B cell (primary cell): ENCODE results near the gene DAP. TPM values are rescaled to one million over a fixed set of nuclear protein-coding genes. Genes with fewer than 3 reads are reported as not detected.

ENCODE experiments used
- ATAC-seq: fragments of 200-7000 bp; cut with Tn5 transposase; one replicate; pipeline ENCODE4 v1.10.0; 2021; ENCODE audit warnings: low read depth, mild to moderate bottlenecking, moderate number of reproducible peaks, moderate library complexity
- CTCF ChIA-PET: fragments of 350-600 bp; sonication (Branson Sonifier 250); formaldehyde crosslinking; loops from one replicate; lab custom pipeline; 2021; ENCODE audit warnings: antibody characterized with exemption, inconsistent platforms; lab: Charles Lee
- POLR2A ChIA-PET: fragments of 350-600 bp; sonication (Branson Sonifier 250); formaldehyde crosslinking; loops from one replicate; lab custom pipeline; 2021; ENCODE audit warnings: antibody characterized with exemption; lab: Charles Lee
- DNase-seq: peaks from one replicate; pipeline ENCODE4 v3.0.0; 2013
- H2AFZ ChIP-seq: 2 replicates; pipeline ENCODE4 v1.6.1; 2012; ENCODE audit warnings: mild to moderate bottlenecking, low read depth, low read length; ENCODE audit not compliant: insufficient read depth, poor library complexity, severe bottlenecking
- H3K27ac ChIP-seq, 2 donors: 1 replicate in 1 of 2; 2 replicates in 1 of 2; pipeline ENCODE4 v1.5.1; 2012 to 2013; ENCODE audit warnings: low read length in 2 of 2, mild to moderate bottlenecking in 2 of 2, moderate library complexity in 1 of 2
- H3K27me3 ChIP-seq, 4 experiments: fragments of 200-600 bp in 1 of 4; sonication (generic) in 1 of 4; replicated peaks in 1 of 4; 1 replicate in 2 of 4; 2 replicates in 2 of 4; pipeline versions ENCODE4 v1.6.1 to v1.7.0; 2013 to 2016; ENCODE audit warnings: low read length in 3 of 4, mild to moderate bottlenecking in 2 of 4, mixed read lengths in 1 of 4, moderate library complexity in 1 of 4; ENCODE audit not compliant: insufficient read depth in 4 of 4, control insufficient read depth in 3 of 4; ENCODE audit errors: control extremely low read depth in 1 of 4
- H3K36me3 ChIP-seq, 2 experiments: replicated peaks in 1 of 2; 1 replicate in 1 of 2; 2 replicates in 1 of 2; pipeline versions ENCODE4 v1.6.1 to v1.7.1; 2013; ENCODE audit warnings: low read length in 1 of 2; ENCODE audit not compliant: insufficient read depth in 2 of 2, control insufficient read depth in 1 of 2; ENCODE audit errors: control extremely low read depth in 1 of 2, extremely low read depth in 1 of 2
- H3K4me1 ChIP-seq, 2 donors: fragments of 200-600 bp in 1 of 2; sonication (generic) in 1 of 2; 1 replicate in 1 of 2; 2 replicates in 1 of 2; pipeline versions ENCODE4 v1.5.1 to v1.6.1; 2013 to 2017; ENCODE audit warnings: low read length in 2 of 2; ENCODE audit not compliant: control insufficient read depth in 2 of 2, insufficient read depth in 2 of 2
- H3K4me2 ChIP-seq: replicated peaks from 2 replicates; pipeline ENCODE3; 2012; ENCODE audit warnings: mild to moderate bottlenecking, low read depth, low read length; ENCODE audit not compliant: poor library complexity, severe bottlenecking
- H3K4me3 ChIP-seq, 5 experiments: fragments of 200-600 bp in 1 of 5; sonication (generic) in 1 of 5; 1 replicate in 3 of 5; 2 replicates in 2 of 5; pipeline versions ENCODE4 v1.5.1 to v1.7.0; 2011 to 2016; ENCODE audit warnings: low read length in 4 of 5, mild to moderate bottlenecking in 4 of 5, low read depth in 2 of 5, control low read depth in 1 of 5, moderate library complexity in 1 of 5; ENCODE audit not compliant: insufficient read depth in 1 of 5; ENCODE audit errors: control extremely low read depth in 1 of 5, extremely low read depth in 1 of 5
- H3K79me2 ChIP-seq: fragments of 200-600 bp; sonication (generic); one replicate; pipeline ENCODE4 v1.6.0; 2016; ENCODE audit warnings: low read length; ENCODE audit not compliant: control insufficient read depth, insufficient read depth
- H3K9ac ChIP-seq: fragments of 200-600 bp; sonication (generic); 2 replicates; pipeline ENCODE4 v1.6.1; 2017; ENCODE audit warnings: mild to moderate bottlenecking, low read length, moderate library complexity
- H3K9me3 ChIP-seq, 3 donors: one replicate each; pipeline versions ENCODE4 v1.6.1 to v1.7.1; 2013; ENCODE audit warnings: low read length in 2 of 3; ENCODE audit not compliant: control insufficient read depth in 2 of 3, insufficient read depth in 1 of 3; ENCODE audit errors: control extremely low read depth in 1 of 3
- H4K20me1 ChIP-seq: 2 replicates; pipeline ENCODE4 v1.6.0; 2012; ENCODE audit warnings: mild to moderate bottlenecking, low read length; ENCODE audit not compliant: insufficient read depth, control insufficient read depth, poor library complexity, severe bottlenecking
- H3K27ac Mint-ChIP-seq: one replicate; pipeline ENCODE4 v1.8.0; 2021; ENCODE audit warnings: mixed read lengths
- H3K27me3 Mint-ChIP-seq: one replicate; pipeline ENCODE4 v1.8.0; 2021; ENCODE audit warnings: mixed read lengths
- H3K4me1 Mint-ChIP-seq: one replicate; pipeline ENCODE4 v1.8.0; 2021; ENCODE audit warnings: mixed read lengths
- H3K4me3 Mint-ChIP-seq: one replicate; pipeline ENCODE4 v1.8.0; 2021; ENCODE audit warnings: mixed read lengths
- H3K9me3 Mint-ChIP-seq: one replicate; pipeline ENCODE4 v1.8.0; 2022; ENCODE audit warnings: mixed read lengths; ENCODE audit not compliant: insufficient read depth
- EZH2 ChIP-seq: IDR thresholded peaks from 2 replicates; pipeline ENCODE4 v1.6.1; 2012; ENCODE audit warnings: borderline replicate concordance, low read depth, mild to moderate bottlenecking, moderate library complexity, low read length; ENCODE audit not compliant: insufficient read depth, poor library complexity, severe bottlenecking
- WGBS: methylation state at CpG from one replicate; pipeline ENCODE4 v1.1.5; 2013; ENCODE audit warnings: missing lambda C conversion rate; ENCODE audit not compliant: insufficient coverage; 5-methylcytosine and 5-hydroxymethylcytosine counted together
- intact Hi-C: fragments of 100-400 bp; cut with micrococcal nuclease; formaldehyde crosslinking; loops from one replicate; pipeline ENCODE4 v1.10.0; 2022
- polyA plus RNA-seq: library from polyadenylated mRNA; depleted of rRNA; stranded (reverse); fragments of >200 nt; gene quantifications from 2 replicates; pipeline ENCODE4 v1.2.3, GENCODE V29; 2012
- total RNA-seq, 2 donors: library from RNA; stranded (reverse); fragments of 120-200 nt in 1 of 2; gene quantifications; 1 replicate in 1 of 2; 2 replicates in 1 of 2; pipeline versions ENCODE4 v1.2.3 to v1.2.4, GENCODE V29; 2013 to 2022
- TF ChIP-seq, protein P1 (sequence below): fragments of 200-600 bp; IDR thresholded peaks from one replicate; pipeline ENCODE4 v1.8.0; 2022; ENCODE audit warnings: antibody characterized with exemption, mild to moderate bottlenecking

DAP gene
- total and polyA plus RNA-seq, 2 donors (not counting 1 experiment from before 2014, with no cell fraction given), result 42.6 to 49.8 TPM

DNA sequence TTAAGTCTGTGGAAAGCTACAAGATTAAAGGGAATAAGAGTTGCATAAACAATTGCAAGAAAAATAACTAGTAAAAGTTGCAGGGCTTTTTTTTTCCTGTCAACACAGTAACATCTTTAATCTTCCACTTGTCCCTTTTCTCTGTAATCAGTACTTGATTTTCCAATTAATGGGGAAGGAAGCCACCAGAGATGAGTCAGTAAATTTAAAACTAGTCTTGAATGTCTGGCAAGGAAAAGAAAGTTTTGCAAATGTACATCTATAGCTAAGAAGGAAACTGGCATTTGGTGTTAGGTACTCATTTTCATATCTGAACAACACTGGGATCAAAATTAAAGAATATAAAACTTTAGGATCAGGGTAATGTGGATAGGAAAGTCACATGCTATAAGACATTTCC, 17.1 kb downstream of the DAP start:
- TF ChIP-seq, protein P1, sequence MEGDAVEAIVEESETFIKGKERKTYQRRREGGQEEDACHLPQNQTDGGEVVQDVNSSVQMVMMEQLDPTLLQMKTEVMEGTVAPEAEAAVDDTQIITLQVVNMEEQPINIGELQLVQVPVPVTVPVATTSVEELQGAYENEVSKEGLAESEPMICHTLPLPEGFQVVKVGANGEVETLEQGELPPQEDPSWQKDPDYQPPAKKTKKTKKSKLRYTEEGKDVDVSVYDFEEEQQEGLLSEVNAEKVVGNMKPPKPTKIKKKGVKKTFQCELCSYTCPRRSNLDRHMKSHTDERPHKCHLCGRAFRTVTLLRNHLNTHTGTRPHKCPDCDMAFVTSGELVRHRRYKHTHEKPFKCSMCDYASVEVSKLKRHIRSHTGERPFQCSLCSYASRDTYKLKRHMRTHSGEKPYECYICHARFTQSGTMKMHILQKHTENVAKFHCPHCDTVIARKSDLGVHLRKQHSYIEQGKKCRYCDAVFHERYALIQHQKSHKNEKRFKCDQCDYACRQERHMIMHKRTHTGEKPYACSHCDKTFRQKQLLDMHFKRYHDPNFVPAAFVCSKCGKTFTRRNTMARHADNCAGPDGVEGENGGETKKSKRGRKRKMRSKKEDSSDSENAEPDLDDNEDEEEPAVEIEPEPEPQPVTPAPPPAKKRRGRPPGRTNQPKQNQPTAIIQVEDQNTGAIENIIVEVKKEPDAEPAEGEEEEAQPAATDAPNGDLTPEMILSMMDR, result no peak
- no peak for TF ChIP-seq EZH2
- Histone ChIP-seq H3K9ac (no peak overlapping the region), H4K20me1 (no peaks in the 10 kb centered on the region)

DNA sequence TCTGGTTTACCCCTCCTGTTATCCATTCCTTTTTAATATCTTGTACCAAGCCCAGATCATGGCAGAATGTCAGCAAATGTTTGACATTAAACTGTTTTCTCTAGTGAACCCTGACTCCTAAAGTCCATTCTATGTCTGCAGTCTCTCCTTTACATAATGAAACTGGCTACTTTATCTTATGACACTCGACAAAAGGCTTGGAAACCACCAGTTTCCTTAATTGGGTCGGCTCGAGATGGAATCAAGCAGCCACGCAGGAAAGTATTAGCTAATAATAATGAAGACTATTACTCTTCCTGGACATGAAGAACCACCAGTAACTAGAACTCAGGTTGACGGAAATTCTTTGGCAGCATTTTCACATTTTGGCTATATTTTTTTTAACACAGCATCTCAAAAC, 17.5 kb downstream of the DAP start:
- H3K4me3 Mint-ChIP-seq, result no peak overlapping the region
- Histone ChIP-seq H3K27ac (no peak overlapping the region), H3K4me3 (no peak overlapping the region), H4K20me1 (no peaks in the 10 kb centered on the region), H3K9me3 (peaks cover 0 to 4% (median 0%) of the 10 kb centered on the region in 3 donors), H3K79me2 (peaks cover 33% of the 10 kb centered on the region), H3K36me3 (peaks cover 4 to 55% of the 10 kb centered on the region in 2 experiments), H3K27me3 (no peaks in the 10 kb centered on the region), H3K9ac (no peak overlapping the region), H3K4me2 (no peak overlapping the region), H3K4me1 (peaks cover 4% of the 10 kb centered on the region in 2 donors), H2AFZ (no peak overlapping the region)
- ATAC-seq (no peak), DNase-seq (no peak)
- CTCF ChIA-PET, result interaction anchor here (0.6 kb wide), 1 partner anchor 150 kb away, joined by 3 read pairs; no protein-coding TSS in a partner anchor
- 100% methylated on average over 1 of the region's 5 CpGs for WGBS
- H3K9me3 Mint-ChIP-seq, result no peaks in the 10 kb centered on the region
- POLR2A ChIA-PET, result no interaction called here
- TF ChIP-seq, protein P1, result no peak
- no peak for TF ChIP-seq EZH2
- H3K4me1 Mint-ChIP-seq, result peaks cover 11% of the 10 kb centered on the region
- H3K27ac Mint-ChIP-seq, result no peak overlapping the region
- intact Hi-C loops, result no loop called here
- no peaks in the 10 kb centered on the region for H3K27me3 Mint-ChIP-seq

More for the DNA sequence above, 17.1 kb downstream of the DAP start:
- Histone ChIP-seq H3K4me2 (no peak overlapping the region), H3K4me3 (no peak overlapping the region), H3K36me3 (peaks cover 4 to 56% of the 10 kb centered on the region in 2 experiments), H3K9me3 (peaks cover 0 to 4% (median 0%) of the 10 kb centered on the region in 3 donors), H3K79me2 (peaks cover 30% of the 10 kb centered on the region), H3K27me3 (no peaks in the 10 kb centered on the region), H2AFZ (no peak overlapping the region), H3K4me1 (peaks cover 4% of the 10 kb centered on the region in 2 donors), H3K27ac (no peak overlapping the region)
- ChIA-PET CTCF (interaction anchor here (0.6 kb wide), 1 partner anchor 150 kb away, joined by 3 read pairs; no protein-coding TSS in a partner anchor), POLR2A (no interaction called here)
- intact Hi-C loops, result no loop called here
- Mint-ChIP-seq H3K27ac (no peak overlapping the region), H3K4me1 (peaks cover 11% of the 10 kb centered on the region), H3K9me3 (no peaks in the 10 kb centered on the region), H3K27me3 (no peaks in the 10 kb centered on the region), H3K4me3 (no peak overlapping the region)
- DNase-seq (no peak), ATAC-seq (no peak)
